H1 (cell line): Measurements from ENCODE around the gene MARCHF3.

Experiments used
- ATF3 ChIP-seq: IDR thresholded peaks from 2 replicates; pipeline ENCODE4 v1.6.1; 2011; ENCODE audit warnings: low read depth, mild to moderate bottlenecking, low read length; ENCODE audit not compliant: insufficient read depth
- CTCF ChIP-seq, 3 experiments: IDR thresholded peaks; 1 replicate in 2 of 3; 2 replicates in 1 of 3; pipeline versions ENCODE4 v1.5.1 to v1.6.1; 2011; ENCODE audit warnings: low read length in 3 of 3, mild to moderate bottlenecking in 3 of 3, inconsistent platforms in 2 of 3, low read depth in 1 of 3, moderate library complexity in 1 of 3; ENCODE audit not compliant: insufficient read depth in 1 of 3; ENCODE audit errors: control extremely low read depth in 1 of 3
- KDM1A ChIP-seq: fragments of 200-600, 300-600 bp; sonication (generic); IDR thresholded peaks from 2 replicates; pipeline ENCODE4 v1.7.1; 2016; ENCODE audit warnings: mild to moderate bottlenecking, low read length, borderline replicate concordance
- NRF1 ChIP-seq: IDR thresholded peaks from 2 replicates; pipeline ENCODE4 v1.6.1; 2011; ENCODE audit warnings: mild to moderate bottlenecking, low read depth, low read length, improper control_type of control experiment
- RNF2 ChIP-seq: fragments of 200-900, 300-1000 bp; sonication (generic); IDR thresholded peaks from 2 replicates; pipeline ENCODE4 v1.7.1; 2016; ENCODE audit warnings: borderline replicate concordance, low read depth, mild to moderate bottlenecking, antibody characterized with exemption, low read length; ENCODE audit not compliant: poor library complexity, severe bottlenecking; ENCODE audit errors: missing control alignments
- SP4 ChIP-seq: IDR thresholded peaks from 2 replicates; pipeline ENCODE4 v1.6.1; 2012; ENCODE audit warnings: low read length, inconsistent platforms
- ZNF274 ChIP-seq: IDR thresholded peaks from 2 replicates; pipeline ENCODE4 v1.7.0; 2012; ENCODE audit warnings: low read length, borderline replicate concordance; ENCODE audit errors: extremely low read depth

DNA sequence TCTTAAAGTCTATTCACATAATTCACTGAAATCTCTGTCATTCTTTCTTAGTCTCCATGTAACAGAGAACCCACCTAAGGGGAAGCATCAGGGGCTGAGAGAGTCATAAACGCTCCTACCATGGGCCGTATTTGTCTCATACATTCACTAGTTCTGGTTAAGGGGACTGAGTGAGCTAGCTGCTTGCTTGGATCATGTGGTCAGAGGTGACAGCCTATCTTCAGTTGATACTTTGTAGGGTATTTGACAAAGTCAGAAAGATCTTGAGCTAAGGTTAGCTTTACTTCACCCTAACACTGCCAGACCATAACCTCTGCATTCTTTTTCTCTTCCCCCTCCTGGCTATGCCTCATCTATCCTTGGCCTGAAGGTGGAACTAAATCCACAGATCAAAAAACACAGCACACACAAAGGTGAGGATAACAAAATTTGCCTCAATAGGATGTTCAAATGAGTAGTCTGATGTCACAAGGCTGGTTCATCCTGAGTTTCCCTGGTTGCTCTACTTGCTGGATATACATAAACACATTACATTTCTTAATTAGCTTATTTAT, 66.5 kb downstream of the MARCHF3 start:
- TF ChIP-seq ZNF274 (no peak), CTCF (IDR thresholded peaks at IDR 0.05; ENCODE audit: control extremely low read depth in 1 of 3, insufficient read depth in 1 of 3, low read depth in 1 of 3, low read length in 3 of 3) (no peak), RNF2 (no peak), SP4 (no peak), ATF3 (no peak), KDM1A (no peak), NRF1 (no peak)
